Measurements from ENCODE around the gene RNF145.

- TF ChIP-seq CEBPB (IDR thresholded peaks at IDR 0.05): no peak
- no peak for TF ChIP-seq CREB1 (IDR thresholded peaks at IDR 0.05; ENCODE audit: low read depth)
- no peak for TF ChIP-seq EGR1 (IDR thresholded peaks at IDR 0.05)
- TF ChIP-seq YY1 (IDR thresholded peaks at IDR 0.05; ENCODE audit: low read depth): no peak
- no peak for TF ChIP-seq EP300 (IDR thresholded peaks at IDR 0.05; ENCODE audit: borderline replicate concordance)
- no peak for TF ChIP-seq TCF12 (IDR thresholded peaks at IDR 0.05; ENCODE audit: low read depth)
- no peak for TF ChIP-seq REST (IDR thresholded peaks at IDR 0.05; ENCODE audit: low read depth)
- TF ChIP-seq MAX (IDR thresholded peaks at IDR 0.05): no peak
- no peak for TF ChIP-seq TEAD4 (IDR thresholded peaks at IDR 0.05)
- no peak for TF ChIP-seq USF1 (IDR thresholded peaks at IDR 0.05)
Measured at GRCh38 chr5:159133041-159133741, 76.2 kb downstream of the RNF145 start.

Data from Ishikawa (cell line).